K562 (cell line): ENCODE data around the gene ZC3H7B. TPM values are rescaled to one million over a fixed set of nuclear protein-coding genes. Genes with fewer than 3 reads are reported as not detected.

ENCODE experiments used
- CLOCK ChIP-seq: fragments of 250-450 bp; sonication (Bioruptor Pico); IDR thresholded peaks from 2 replicates; pipeline ENCODE4 v1.4.0; 2020; ENCODE audit warnings: mild to moderate bottlenecking, moderate library complexity, borderline replicate concordance
- E2F6 ChIP-seq, 2 experiments: IDR thresholded peaks; 2 replicates each; pipeline ENCODE4 v1.6.1; 2011; ENCODE audit warnings: borderline replicate concordance in 1 of 2, control low read depth in 1 of 2, low read depth in 1 of 2, low read length in 1 of 2, mild to moderate bottlenecking in 1 of 2, mixed read lengths in 1 of 2, moderate library complexity in 1 of 2; ENCODE audit not compliant: insufficient read depth in 1 of 2, insufficient read length in 1 of 2, poor library complexity in 1 of 2, severe bottlenecking in 1 of 2; ENCODE audit errors: extremely low read depth in 1 of 2
- ETS1 ChIP-seq: conservative IDR thresholded peaks from 2 replicates; pipeline ENCODE4 v1.6.1; 2011; ENCODE audit warnings: low read depth, mild to moderate bottlenecking, low read length; ENCODE audit not compliant: control insufficient read depth
- GABPB1 ChIP-seq: sonication (generic); formaldehyde crosslinking; IDR thresholded peaks from 2 replicates; pipeline ENCODE4 v1.8.0; 2022; ENCODE audit warnings: mild to moderate bottlenecking, missing genetic modification reagents
- HDAC1 ChIP-seq, 2 experiments: fragments of 450-650 bp; IDR thresholded peaks; 2 replicates each; pipeline ENCODE4 v1.6.1; 2016 to 2017; ENCODE audit warnings: inconsistent platforms in 1 of 2, mild to moderate bottlenecking in 1 of 2, moderate library complexity in 1 of 2
- MAZ ChIP-seq, 2 experiments: fragments of 450-650 bp in 1 of 2; sonication (generic) in 1 of 2; formaldehyde crosslinking; IDR thresholded peaks in 1 of 2; conservative IDR thresholded peaks in 1 of 2; 2 replicates each; pipeline versions ENCODE4 v1.4.0 to v1.5.0; 2020; ENCODE audit warnings: mild to moderate bottlenecking in 1 of 2, missing genetic modification reagents in 1 of 2
- PHB ChIP-seq: fragments of 250-450 bp; sonication (Bioruptor Pico); IDR thresholded peaks from 2 replicates; pipeline ENCODE4 v1.5.0; 2021
- PTBP1 ChIP-seq: fragments of 200-400 bp; formaldehyde crosslinking; IDR thresholded peaks from 2 replicates; pipeline ENCODE4 v1.6.1; 2017; ENCODE audit warnings: low read depth, low read length
- REST ChIP-seq, 2 experiments: fragments of 450-650 bp; formaldehyde crosslinking in 1 of 2; IDR thresholded peaks; 2 replicates each; pipeline versions ENCODE4 v1.4.0 to v1.6.1; 2014 to 2020; ENCODE audit warnings: mild to moderate bottlenecking in 2 of 2, borderline replicate concordance in 1 of 2, low read depth in 1 of 2
- ZC3H4 ChIP-seq: sonication (generic); formaldehyde crosslinking; IDR thresholded peaks from 2 replicates; pipeline ENCODE4 v1.9.0; 2021; ENCODE audit warnings: missing genetic modification reagents, borderline replicate concordance
- ZNF124 ChIP-seq: sonication (generic); formaldehyde crosslinking; IDR thresholded peaks from 2 replicates; pipeline ENCODE4 v1.8.1; 2022; ENCODE audit warnings: missing genetic modification reagents
- ZNF583 ChIP-seq: fragments of 250-450 bp; sonication (Bioruptor Pico); IDR thresholded peaks from 2 replicates; pipeline ENCODE4 v1.4.0; 2020
- polyA plus RNA-seq, 8 experiments: library from polyadenylated mRNA; depleted of rRNA in 4 of 8; stranded (reverse) in 5 of 8; unstranded in 3 of 8; fragments of >200 nt; fragmentation: Nextera tagmentation in 2 of 8; fragmentation: Illumina TruSeq in 1 of 8; extraction: Ambion mirVana in 2 of 8; extraction: Trizol in 1 of 8; gene quantifications; 2 replicates each; pipeline versions ENCODE4 v1.2.1 to v1.2.3, GENCODE V29; 2011 to 2014; ENCODE audit warnings: inconsistent platforms in 1 of 8, missing spikeins in 1 of 8
- total RNA-seq, 7 experiments: library from RNA; depleted of rRNA in 6 of 7; stranded (reverse); fragments of >200 nt in 6 of 7; fragmentation: Illumina TruSeq in 2 of 7; extraction: Trizol in 2 of 7; gene quantifications; 2 replicates each; pipeline versions ENCODE4 v1.2.1 to v1.2.3, GENCODE V29; 2011 to 2021; ENCODE audit warnings: low replicate concordance in 1 of 7

The ZC3H7B gene
- total and polyA plus RNA-seq, 9 of the 15 experiments (the other 6 are each of a cell fraction or from before 2014, with no cell fraction given) = 0.07 to 49.8 (median 26.8) TPM

- TF ChIP-seq E2F6 (IDR thresholded peaks at IDR 0.05; ENCODE audit: borderline replicate concordance in 1 of 2, extremely low read depth in 1 of 2, insufficient read depth in 1 of 2, insufficient read length in 1 of 2, low read depth in 1 of 2, low read length in 1 of 2, poor library complexity in 1 of 2, severe bottlenecking in 1 of 2) = peak in 1 of 2 experiments; percentile 96
- peak; percentile 92 for TF ChIP-seq CLOCK (CRISPR knock-in tag)
- TF ChIP-seq HDAC1 (IDR thresholded peaks at IDR 0.05) = 0 out of 4 replicates have a peak, but pooled peaks of 1 of the 2 experiments have one; percentile 54
- peak in 1 of 2 experiments; percentile 66; a peak in 3 of 4 replicates for TF ChIP-seq MAZ (CRISPR knock-in tag; conservative IDR thresholded peaks at IDR 0.05 in 1 of 2, IDR thresholded peaks at IDR 0.05 in 1 of 2)
- no peak for TF ChIP-seq ZNF583 (CRISPR knock-in tag)
- TF ChIP-seq ZC3H4 (CRISPR knock-in tag) = 0 out of 2 replicates have a peak, but pooled peaks have one; percentile 40
- no peak for TF ChIP-seq PHB (CRISPR knock-in tag)
- 0 out of 2 replicates have a peak, but pooled peaks have one; percentile 52 for TF ChIP-seq GABPB1 (CRISPR knock-in tag)
- no peak for TF ChIP-seq PTBP1
- TF ChIP-seq ZNF124 (CRISPR knock-in tag) = no peak
- TF ChIP-seq ETS1 = 0 out of 2 replicates have a peak, but pooled peaks have one; percentile 17
- TF ChIP-seq REST (IDR thresholded peaks at IDR 0.05; ENCODE audit: borderline replicate concordance) = peak; percentile 70
- no peak for TF ChIP-seq REST (CRISPR knock-in tag; IDR thresholded peaks at IDR 0.05; ENCODE audit: low read depth)
These were observed 80.2 kb downstream of the ZC3H7B start, which contains the start of gene TEF (continued) for GRCh38 chr22:41381329-41382097.
